Stimulated activated CD4-positive, alpha-beta T cell treated with anti-CD3 and anti-CD28 coated beads, TNF-alpha, amount 100 ng/mL, for 4 hours (primary cell): ENCODE results near the gene G0S2.

Experiments
- DNase-seq, 3 experiments: peaks; one replicate each; pipeline ENCODE4 v3.0.0-alpha.2; 2020; ENCODE audit warnings: low read depth in 3 of 3

Gene G0S2

DNA sequence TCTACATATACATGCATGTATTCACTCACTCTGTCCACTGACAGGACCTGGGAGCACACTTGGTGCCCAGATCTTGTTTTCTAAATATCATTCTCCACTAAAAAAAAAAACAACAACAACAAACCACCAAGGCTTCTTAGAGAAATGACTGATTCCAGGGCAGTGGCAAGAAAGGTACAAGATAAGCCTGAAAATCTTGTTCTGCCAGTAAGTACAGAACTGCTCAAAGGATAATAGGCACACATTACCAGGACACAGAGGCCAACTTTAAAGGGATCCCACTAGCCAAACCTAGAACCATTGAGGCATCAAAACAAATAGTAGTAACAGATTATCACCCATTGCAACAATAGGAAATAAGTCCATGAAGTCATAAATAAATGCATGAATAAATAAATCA is 40.1 kb downstream of the G0S2 start:
- no peak for DNase-seq

GRCh38 chr1:209717818-209718217 is 42.6 kb downstream of the G0S2 start:
- no peak for DNase-seq

DNA sequence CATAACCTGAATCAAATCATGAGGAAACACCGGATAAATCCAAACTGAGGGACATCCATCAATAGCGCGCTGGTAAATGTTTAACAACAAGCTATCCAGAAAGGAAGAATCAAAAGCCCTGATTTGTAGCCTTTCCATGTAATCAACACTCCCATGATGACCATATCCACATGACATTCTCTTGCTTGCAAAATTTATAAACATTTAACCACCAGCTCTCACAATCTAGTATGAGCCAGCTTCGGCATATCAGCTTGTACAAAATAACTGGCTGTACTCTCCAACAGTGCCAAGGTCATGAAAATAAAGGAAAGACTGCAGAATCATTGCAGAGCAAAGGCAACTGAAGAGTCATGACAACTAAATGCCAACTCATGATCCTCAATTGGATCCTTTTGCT is 45.1 kb downstream of the G0S2 start:
- DNase-seq, result no peak

DNA sequence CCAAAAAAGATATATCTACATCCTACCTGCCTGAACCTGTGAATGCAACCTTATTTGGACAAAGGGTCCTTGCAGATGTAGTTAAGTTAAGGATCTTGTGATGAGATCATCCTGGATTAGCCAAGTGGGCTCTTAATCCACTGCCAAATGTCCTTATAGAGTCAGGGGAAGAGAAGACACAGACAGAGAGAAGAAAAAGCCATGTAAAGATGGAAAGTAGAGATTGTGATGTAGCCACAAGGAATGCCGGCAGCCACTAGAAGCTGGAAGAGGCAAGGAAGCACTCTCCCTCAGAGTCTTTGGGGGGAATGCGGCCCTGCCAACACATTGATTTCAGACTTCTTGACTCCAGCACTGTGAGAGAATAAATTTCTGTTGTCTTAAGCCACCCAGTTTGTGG is 45.6 kb downstream of the G0S2 start:
- DNase-seq, result no peak

DNA sequence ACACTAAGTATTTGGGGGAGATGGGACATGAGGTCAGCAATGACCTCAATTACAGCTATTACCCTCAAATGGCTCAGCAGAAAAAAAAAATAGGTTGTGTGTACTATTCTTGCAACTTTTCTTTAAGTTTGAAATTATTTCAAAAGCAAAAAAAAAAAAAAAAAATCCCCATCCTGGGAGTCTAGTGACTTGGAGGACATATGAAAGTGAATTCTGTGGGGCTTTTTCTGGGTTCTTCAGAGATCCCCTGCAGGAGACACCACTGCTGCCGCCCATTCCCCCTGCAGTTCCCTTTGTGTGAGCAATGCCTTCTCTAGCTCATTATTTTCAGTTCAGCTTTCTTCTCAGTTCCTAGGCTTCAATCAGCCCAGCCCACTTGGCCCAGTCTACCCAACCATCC is 46.1 kb downstream of the G0S2 start:
- DNase-seq, result no peak

GRCh38 chr1:209723265-209723664 is 48.1 kb downstream of the G0S2 start:
- DNase-seq, result no peak

DNA sequence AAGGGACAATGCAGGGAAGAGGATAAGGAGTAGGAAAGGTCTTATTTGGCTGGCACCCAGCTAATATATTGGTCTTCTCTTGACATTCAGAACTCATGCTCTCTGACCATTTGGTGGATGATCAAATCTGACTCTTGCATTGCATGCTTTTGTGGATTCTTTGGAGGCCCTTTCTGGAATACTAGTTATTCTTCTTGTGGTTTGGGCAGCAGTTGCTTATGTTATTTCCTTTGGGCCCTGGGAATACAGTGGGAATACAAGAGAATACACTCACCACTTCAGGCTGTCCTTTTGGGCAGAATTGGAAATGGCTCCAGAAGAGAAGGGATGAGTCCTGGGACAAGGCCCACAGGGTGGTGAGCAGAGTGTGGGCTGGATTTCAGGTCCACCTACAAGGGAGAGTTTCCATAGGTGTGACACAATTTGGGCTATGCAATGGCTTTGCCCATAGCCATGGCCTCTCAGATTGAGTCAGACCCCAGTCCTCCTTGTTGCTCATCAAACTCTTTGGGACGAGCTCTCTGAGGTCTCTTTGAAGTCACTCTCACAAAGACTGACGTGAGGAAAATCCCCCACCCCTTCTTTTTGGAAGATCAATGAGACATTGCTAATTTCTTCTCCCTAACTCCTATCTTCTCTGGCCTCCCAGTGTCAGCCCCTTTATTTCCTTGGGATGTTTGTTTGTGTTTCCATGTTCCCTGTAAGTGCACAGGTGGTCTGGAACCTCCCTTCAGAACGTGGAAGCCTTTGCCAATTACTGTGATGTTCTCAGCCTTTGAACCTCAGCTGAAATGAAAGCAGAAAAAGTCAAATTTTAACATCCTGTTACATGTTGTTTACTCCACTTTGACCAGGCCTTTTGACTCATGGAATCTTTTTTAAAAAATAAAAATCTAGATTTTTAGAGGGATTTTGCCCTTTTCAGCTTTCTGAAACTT is 48.8 kb downstream of the G0S2 start:
- DNase-seq, result peak in 1 of 3 experiments; percentile 16
